Upper lobe of right lung (tissue), 1 donor: Measurements from ENCODE around the gene SSC5D. TPM values are rescaled to one million over a fixed set of nuclear protein-coding genes. Genes with fewer than 3 reads are reported as not detected.

Source experiments
- ATAC-seq: fragments of 200-7000 bp; cut with Tn5 transposase; one replicate; pipeline ENCODE4 v1.9.1; 2020; ENCODE audit warnings: mild to moderate bottlenecking, moderate library complexity
- DNase-seq: peaks from one replicate; pipeline ENCODE4 v3.0.0-alpha.2; 2020
- H3K27ac ChIP-seq: fragments of 200-600 bp; one replicate; pipeline ENCODE4 v1.8.0; 2022
- H3K27me3 ChIP-seq: fragments of 200-600 bp; one replicate; pipeline ENCODE4 v1.8.0; 2022; ENCODE audit warnings: mild to moderate bottlenecking
- H3K36me3 ChIP-seq: fragments of 200-600 bp; one replicate; pipeline ENCODE4 v1.8.0; 2022
- H3K4me1 ChIP-seq: fragments of 200-600 bp; one replicate; pipeline ENCODE4 v1.8.0; 2022
- H3K4me3 ChIP-seq: fragments of 200-600 bp; one replicate; pipeline ENCODE4 v1.8.0; 2022; ENCODE audit warnings: mild to moderate bottlenecking
- H3K9me3 ChIP-seq: fragments of 200-600 bp; one replicate; pipeline ENCODE4 v1.8.0; 2022
- intact Hi-C: fragments of 100-400 bp; cut with DNase I; formaldehyde crosslinking; loops from one replicate; pipeline ENCODE4 v1.11.0; 2022
- total RNA-seq: library from RNA; stranded (reverse); fragmentation: NEBNext Ultra II Directional; extraction: Animal tissue kit (Norgen Biotek cat#: 25700); gene quantifications from one replicate; pipeline ENCODE4 v1.2.1, GENCODE V29; 2021
- TF ChIP-seq, protein P1 (sequence below): fragments of 200-600 bp; IDR thresholded peaks from one replicate; pipeline ENCODE4 v1.8.0; 2022; ENCODE audit warnings: antibody characterized with exemption
- donor health status: DM: no; HTN: yes; CAD: no; lungs with severe emphysema.

SSC5D gene
- total RNA-seq, 1 donor from 2014 or later = 6.0 TPM

DNA sequence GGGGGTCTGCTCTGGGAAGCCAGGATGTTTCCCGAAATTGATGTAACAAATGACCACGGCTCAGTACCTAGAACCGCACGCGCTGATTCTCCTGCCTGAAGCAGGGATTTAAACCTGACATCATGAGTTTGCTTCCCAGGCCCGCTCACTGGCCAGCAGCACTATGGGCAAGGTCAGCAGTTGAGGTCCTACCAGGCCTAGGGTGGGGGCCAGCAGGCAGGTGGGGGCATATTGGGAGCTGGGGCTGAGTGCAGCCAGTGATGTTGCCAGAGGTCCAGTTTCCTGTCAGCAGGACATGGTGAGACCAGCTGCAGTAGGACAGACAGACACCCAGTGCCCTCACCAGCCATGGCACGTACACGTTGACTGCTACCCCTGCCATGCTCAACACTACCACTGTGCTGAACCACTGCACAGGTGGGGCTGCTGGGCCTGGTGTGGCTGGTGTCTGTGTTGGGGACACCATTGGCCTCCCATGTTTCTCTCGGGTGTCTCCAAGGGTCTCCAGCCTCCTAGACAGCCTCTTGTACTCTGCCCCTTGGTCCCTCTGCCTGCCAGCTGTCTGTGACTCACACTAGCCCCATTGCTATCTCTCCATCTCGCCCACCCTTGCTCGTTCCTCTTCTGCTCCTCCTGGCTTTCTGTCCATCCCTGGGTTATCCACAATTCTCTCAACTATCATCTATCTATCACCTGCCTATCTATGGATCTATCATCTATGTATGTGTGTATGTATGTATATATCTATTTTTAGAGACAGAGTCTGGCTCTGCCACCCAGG lies 22.6 kb upstream of the SSC5D start:
- TF ChIP-seq, protein P1, sequence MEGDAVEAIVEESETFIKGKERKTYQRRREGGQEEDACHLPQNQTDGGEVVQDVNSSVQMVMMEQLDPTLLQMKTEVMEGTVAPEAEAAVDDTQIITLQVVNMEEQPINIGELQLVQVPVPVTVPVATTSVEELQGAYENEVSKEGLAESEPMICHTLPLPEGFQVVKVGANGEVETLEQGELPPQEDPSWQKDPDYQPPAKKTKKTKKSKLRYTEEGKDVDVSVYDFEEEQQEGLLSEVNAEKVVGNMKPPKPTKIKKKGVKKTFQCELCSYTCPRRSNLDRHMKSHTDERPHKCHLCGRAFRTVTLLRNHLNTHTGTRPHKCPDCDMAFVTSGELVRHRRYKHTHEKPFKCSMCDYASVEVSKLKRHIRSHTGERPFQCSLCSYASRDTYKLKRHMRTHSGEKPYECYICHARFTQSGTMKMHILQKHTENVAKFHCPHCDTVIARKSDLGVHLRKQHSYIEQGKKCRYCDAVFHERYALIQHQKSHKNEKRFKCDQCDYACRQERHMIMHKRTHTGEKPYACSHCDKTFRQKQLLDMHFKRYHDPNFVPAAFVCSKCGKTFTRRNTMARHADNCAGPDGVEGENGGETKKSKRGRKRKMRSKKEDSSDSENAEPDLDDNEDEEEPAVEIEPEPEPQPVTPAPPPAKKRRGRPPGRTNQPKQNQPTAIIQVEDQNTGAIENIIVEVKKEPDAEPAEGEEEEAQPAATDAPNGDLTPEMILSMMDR = no peak
- H3K36me3 ChIP-seq = no peaks in the 10 kb centered on the region
- no peak overlapping the region for H3K27ac ChIP-seq
- H3K4me3 ChIP-seq = no peak overlapping the region
- DNase-seq = no peak
- ATAC-seq = no peak
- H3K9me3 ChIP-seq = no peaks in the 10 kb centered on the region
- H3K27me3 ChIP-seq = no peaks in the 10 kb centered on the region
- peaks cover 8% of the 10 kb centered on the region for H3K4me1 ChIP-seq
- intact Hi-C loops = no loop called here

DNA sequence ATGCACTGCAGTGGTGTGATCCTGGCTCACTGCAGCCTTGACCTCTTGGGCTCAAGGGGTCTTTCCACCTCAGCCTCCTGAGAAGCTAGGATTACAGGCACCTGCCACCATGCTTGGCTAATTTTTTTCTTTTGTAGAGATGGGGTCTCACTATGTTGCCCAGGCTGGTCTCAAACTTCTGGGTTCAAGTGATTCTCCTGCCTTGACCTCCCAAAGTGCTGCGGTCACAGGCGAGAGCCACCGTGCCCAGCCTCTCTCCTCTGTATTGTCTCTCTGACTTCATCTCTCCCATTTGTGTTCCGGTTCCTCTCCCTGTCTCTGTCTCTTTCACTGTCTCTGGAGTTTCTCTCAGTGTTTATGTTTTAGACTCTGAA lies 22.0 kb upstream of the SSC5D start:
- TF ChIP-seq, protein P1 = no peak
- ATAC-seq (no peak), DNase-seq (no peak)
- Histone ChIP-seq H3K27ac (no peak overlapping the region), H3K27me3 (no peaks in the 10 kb centered on the region), H3K4me1 (peaks cover 8% of the 10 kb centered on the region), H3K36me3 (no peaks in the 10 kb centered on the region), H3K4me3 (no peak overlapping the region), H3K9me3 (no peaks in the 10 kb centered on the region)
- intact Hi-C loops = no loop called here

GRCh38 chr19:55467236-55468053 lies 20.8 kb upstream of the SSC5D start:
- Histone ChIP-seq H3K4me1 (peaks cover 8% of the 10 kb centered on the region), H3K27me3 (no peaks in the 10 kb centered on the region), H3K36me3 (no peaks in the 10 kb centered on the region), H3K4me3 (no peak overlapping the region), H3K9me3 (no peaks in the 10 kb centered on the region), H3K27ac (no peak overlapping the region)
- TF ChIP-seq, protein P1 = peak; percentile 100
- ATAC-seq (peak; percentile 90), DNase-seq (peak; percentile 85)
- intact Hi-C loops = no loop called here

DNA sequence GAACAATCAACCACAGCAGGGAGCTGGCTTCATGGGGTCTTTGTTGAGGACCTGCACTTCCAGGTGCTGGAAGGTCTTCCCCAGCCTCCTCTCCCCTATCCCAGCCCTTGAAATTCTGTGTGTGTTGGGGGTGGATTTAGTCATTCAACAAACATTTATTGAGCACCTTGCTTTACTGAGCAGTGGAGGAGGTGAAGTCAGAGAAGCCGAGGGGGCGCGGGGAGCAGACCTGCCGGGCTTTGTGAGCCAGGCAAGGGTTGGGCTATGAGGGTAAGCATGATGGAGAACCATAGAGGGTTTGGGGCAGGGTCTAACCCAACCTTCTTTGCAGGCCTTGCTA lies 20.2 kb upstream of the SSC5D start:
- Histone ChIP-seq H3K27me3 (no peaks in the 10 kb centered on the region), H3K4me3 (no peak overlapping the region), H3K9me3 (no peaks in the 10 kb centered on the region), H3K4me1 (peaks cover 8% of the 10 kb centered on the region), H3K27ac (no peak overlapping the region), H3K36me3 (no peaks in the 10 kb centered on the region)
- TF ChIP-seq, protein P1 = no peak
- no peak for DNase-seq
- no peak for ATAC-seq
- intact Hi-C loops = no loop called here

DNA sequence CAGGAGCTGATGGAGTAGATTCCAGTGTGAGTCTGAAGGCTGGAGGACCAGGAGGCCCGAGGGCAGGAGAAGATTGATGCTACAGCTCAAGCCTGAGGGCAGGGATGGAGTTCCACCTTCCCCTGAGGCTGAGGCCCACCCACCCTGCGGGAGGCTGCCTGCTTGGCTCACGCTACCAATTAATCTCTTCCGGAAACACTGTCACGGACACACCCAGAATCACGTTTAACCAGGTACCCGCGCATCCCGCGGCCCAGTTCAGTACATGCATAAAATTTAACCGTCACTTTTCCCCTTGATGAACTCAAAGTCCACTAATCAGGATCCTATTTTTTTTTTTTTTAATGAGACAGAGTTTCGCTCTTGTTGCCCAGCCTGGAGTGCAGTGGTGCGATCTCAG lies 17.0 kb upstream of the SSC5D start:
- no peak for DNase-seq
- TF ChIP-seq, protein P1 = no peak
- intact Hi-C loops = no loop called here
- H3K27ac ChIP-seq = no peak overlapping the region
- H3K4me3 ChIP-seq = no peak overlapping the region
- H3K4me1 ChIP-seq = peaks cover 12% of the 10 kb centered on the region
- no peak for ATAC-seq
- H3K9me3 ChIP-seq = no peaks in the 10 kb centered on the region
- no peaks in the 10 kb centered on the region for H3K27me3 ChIP-seq
- H3K36me3 ChIP-seq = no peaks in the 10 kb centered on the region
